ENCODE measurements around the gene CTSK. TPM values are rescaled to one million over a fixed set of nuclear protein-coding genes. Genes with fewer than 3 reads are reported as not detected.

The CTSK gene
- total RNA-seq, 1 experiment from 2014 or later = 4.2 TPM

- Histone ChIP-seq H4K20me1 (ENCODE audit: control insufficient read depth, insufficient read depth, insufficient read length) (no peaks in the 10 kb centered on the region), H3K9me3 (ENCODE audit: control insufficient read depth, low read depth, low read length) (no peaks in the 10 kb centered on the region), H2AK5ac (ENCODE audit: insufficient read length, low read length) (no peak overlapping the region), H3K56ac (ENCODE audit: insufficient read length, low read depth, low read length) (no peak overlapping the region), H3K23ac (ENCODE audit: insufficient read length, low read depth, low read length) (no peak overlapping the region), H3K14ac (ENCODE audit: insufficient read depth, low read length) (no peak overlapping the region), H2AFZ (ENCODE audit: low read length) (no peak overlapping the region), H2BK120ac (ENCODE audit: low read depth, low read length, poor library complexity, severe bottlenecking) (no peak overlapping the region), H3K4me1 (ENCODE audit: insufficient read depth, low read length) (no peaks in the 10 kb centered on the region), H3K79me2 (ENCODE audit: insufficient read depth, low read length) (no peaks in the 10 kb centered on the region), H3K9ac (ENCODE audit: extremely low read depth, insufficient read length, low read length) (no peak overlapping the region), H2BK12ac (ENCODE audit: insufficient read length, low read depth, low read length) (no peak overlapping the region), H4K91ac (ENCODE audit: insufficient read length, low read depth, low read length) (no peak overlapping the region), H2BK5ac (ENCODE audit: insufficient read length, low read length) (no peak overlapping the region), H3K27ac (ENCODE audit: insufficient read length, low read depth, low read length) (no peak overlapping the region), H3T11ph (ENCODE audit: low read length) (no peak overlapping the region), H3K79me1 (ENCODE audit: insufficient read depth, low read depth, low read length, poor library complexity, severe bottlenecking) (no peaks in the 10 kb centered on the region), H3K27me3 (ENCODE audit: insufficient read depth, low read length) (no peaks in the 10 kb centered on the region), H3K23me2 (ENCODE audit: insufficient read length, low read depth, low read length, poor library complexity, severe bottlenecking) (no peaks in the 10 kb centered on the region), H3K18ac (ENCODE audit: insufficient read length, low read depth, low read length) (no peak overlapping the region), H2BK15ac (ENCODE audit: low read depth, low read length) (no peak overlapping the region), H4K5ac (ENCODE audit: insufficient read length, low read depth, low read length) (no peak overlapping the region), H3K4me2 (ENCODE audit: insufficient read depth, insufficient read length, low read length) (no peak overlapping the region), H4K8ac (replicated peaks; ENCODE audit: insufficient read length, low read depth, low read length) (no peak overlapping the region), H3K4ac (ENCODE audit: low read depth, low read length) (no peak overlapping the region), H2BK20ac (ENCODE audit: low read depth, low read length, poor library complexity, severe bottlenecking) (no peak overlapping the region)
- DNase-seq = no peak
- no peaks in the 10 kb centered on the region for H3K27me3 Mint-ChIP-seq (ENCODE audit: low read depth)
- H3K4me3 Mint-ChIP-seq = no peak overlapping the region
- no peaks in the 10 kb centered on the region for H3K36me3 Mint-ChIP-seq (ENCODE audit: insufficient read depth in 1 of 3, low read depth in 3 of 3)
- TF ChIP-seq, protein P1, sequence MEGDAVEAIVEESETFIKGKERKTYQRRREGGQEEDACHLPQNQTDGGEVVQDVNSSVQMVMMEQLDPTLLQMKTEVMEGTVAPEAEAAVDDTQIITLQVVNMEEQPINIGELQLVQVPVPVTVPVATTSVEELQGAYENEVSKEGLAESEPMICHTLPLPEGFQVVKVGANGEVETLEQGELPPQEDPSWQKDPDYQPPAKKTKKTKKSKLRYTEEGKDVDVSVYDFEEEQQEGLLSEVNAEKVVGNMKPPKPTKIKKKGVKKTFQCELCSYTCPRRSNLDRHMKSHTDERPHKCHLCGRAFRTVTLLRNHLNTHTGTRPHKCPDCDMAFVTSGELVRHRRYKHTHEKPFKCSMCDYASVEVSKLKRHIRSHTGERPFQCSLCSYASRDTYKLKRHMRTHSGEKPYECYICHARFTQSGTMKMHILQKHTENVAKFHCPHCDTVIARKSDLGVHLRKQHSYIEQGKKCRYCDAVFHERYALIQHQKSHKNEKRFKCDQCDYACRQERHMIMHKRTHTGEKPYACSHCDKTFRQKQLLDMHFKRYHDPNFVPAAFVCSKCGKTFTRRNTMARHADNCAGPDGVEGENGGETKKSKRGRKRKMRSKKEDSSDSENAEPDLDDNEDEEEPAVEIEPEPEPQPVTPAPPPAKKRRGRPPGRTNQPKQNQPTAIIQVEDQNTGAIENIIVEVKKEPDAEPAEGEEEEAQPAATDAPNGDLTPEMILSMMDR (conservative IDR thresholded peaks at IDR 0.05) = no peak
- no peaks in the 10 kb centered on the region for H3K9me3 Mint-ChIP-seq
- peak overlapping the region in 1 of 3 experiments; percentile 4; a peak in 1 of 7 replicates for H3K27ac Mint-ChIP-seq
- H3K4me1 Mint-ChIP-seq = no peaks in the 10 kb centered on the region
These were observed 20.6 kb downstream of the CTSK start for GRCh38 chr1:150787455-150787854.
